BLaER1 treated with 17β-estradiol and CSF1 and Interleukin-3, amounts not matched to agents 10 nM and 100 nM (cell line): Measurements from ENCODE around the gene CCDC142.
A peak's percentile ranks its signal among the peaks of the same experiment; 100 is the strongest.

Experiments used
- H3K27ac ChIP-seq, 11 experiments: shearing (Covaris generic); formaldehyde crosslinking; 2 replicates each; pipeline ENCODE4 v1.8.1; 2022
- H3K27me3 ChIP-seq, 11 experiments: shearing (Covaris generic); formaldehyde crosslinking; 2 replicates each; pipeline ENCODE4 v1.8.1; 2022
- H3K36me3 ChIP-seq, 11 experiments: shearing (Covaris generic); formaldehyde crosslinking; 2 replicates each; pipeline ENCODE4 v1.8.1; 2022
- H3K4me1 ChIP-seq, 10 experiments: shearing (Covaris generic); formaldehyde crosslinking; 2 replicates each; pipeline ENCODE4 v1.8.1; 2022
- H3K4me2 ChIP-seq, 11 experiments: shearing (Covaris generic); formaldehyde crosslinking; 2 replicates each; pipeline ENCODE4 v1.8.1; 2022
- H3K4me3 ChIP-seq, 10 experiments: shearing (Covaris generic); formaldehyde crosslinking; 2 replicates each; pipeline ENCODE4 v1.8.1; 2022
- H3K9ac ChIP-seq, 11 experiments: shearing (Covaris generic); formaldehyde crosslinking; 2 replicates each; pipeline ENCODE4 v1.8.1; 2022
- H3K9me3 ChIP-seq, 11 experiments: shearing (Covaris generic); formaldehyde crosslinking; replicated peaks in 1 of 11; 2 replicates each; pipeline ENCODE4 v1.8.1; 2022
- H4K20me1 ChIP-seq, 11 experiments: shearing (Covaris generic); formaldehyde crosslinking; 2 replicates each; pipeline ENCODE4 v1.8.1; 2022
- Cebpa-rat ChIP-seq, 11 experiments: shearing (Covaris generic); IDR thresholded peaks; 2 replicates each; pipeline ENCODE4 v1.8.1; 2022

Gene CCDC142

GRCh38 chr2:74515981-74516633 lies 33.3 kb upstream of the CCDC142 start:
- Histone ChIP-seq H4K20me1 (peaks cover 0 to 37% (median 23%) of the 10 kb centered on the region in 11 experiments; a peak in 15 of 22 replicates), H3K4me3 (0 out of 20 replicates have a peak overlapping the region, but pooled peaks of 1 of the 10 experiments have one; percentile 1)

GRCh38 chr2:74515271-74515980 lies 32.6 kb upstream of the CCDC142 start:
- H3K27me3 ChIP-seq: peaks cover 98 to 100% (median 100%) of the 10 kb centered on the region in 11 experiments

More at GRCh38 chr2:74515981-74516633, 33.3 kb upstream of the CCDC142 start:
- Histone ChIP-seq H3K27ac (no peak overlapping the region), H3K9me3 (peaks cover 4 to 29% (median 17%) of the 10 kb centered on the region in 11 experiments; a peak in 15 of 22 replicates), H3K36me3 (no peaks in the 10 kb centered on the region), H3K4me2 (no peak overlapping the region), H3K9ac (no peak overlapping the region), H3K27me3 (peaks cover 91 to 100% (median 98%) of the 10 kb centered on the region in 11 experiments), H3K4me1 (peaks cover 5 to 19% (median 8%) of the 10 kb centered on the region in 10 experiments; a peak in 11 of 20 replicates)
- TF ChIP-seq Cebpa-rat (IDR thresholded peaks at IDR 0.05): no peak

GRCh38 chr2:74514368-74515270 lies 31.8 kb upstream of the CCDC142 start, which contains the start of gene TLX2:
TSS of gene TLX2 (plus strand) at chr2:74514450. CDS start at chr2:74514807, 357 bp downstream.
- peaks cover 0 to 37% (median 23%) of the 10 kb centered on the region in 11 experiments; a peak in 15 of 22 replicates for H4K20me1 ChIP-seq
- H3K4me2 ChIP-seq: peak within 1 kb of the TSS; percentile 12 to 73 (median 49); a peak in 21 of 22 replicates
- no peak for TF ChIP-seq Cebpa-rat (IDR thresholded peaks at IDR 0.05)
- peak within 1 kb of the TSS in 9 of 10 experiments; percentile 17 to 36 (median 20); a peak in 9 of 20 replicates for H3K4me3 ChIP-seq
- H3K36me3 ChIP-seq: no peaks in the 10 kb centered on the region
- H3K27ac ChIP-seq: no peak within 1 kb of the TSS
- H3K27me3 ChIP-seq: peaks cover 100% of the 10 kb centered on the region in 11 experiments
- peaks cover 4 to 29% (median 17%) of the 10 kb centered on the region in 11 experiments; a peak in 15 of 22 replicates for H3K9me3 ChIP-seq
- no peak within 1 kb of the TSS for H3K9ac ChIP-seq
- peaks cover 5 to 19% (median 8%) of the 10 kb centered on the region in 10 experiments; a peak in 11 of 20 replicates for H3K4me1 ChIP-seq

More at GRCh38 chr2:74515271-74515980, 32.6 kb upstream of the CCDC142 start:
- peak overlapping the region in 4 of 10 experiments; percentile 1 to 26 (median 20); a peak in 3 of 20 replicates for H3K4me3 ChIP-seq
- no peak overlapping the region for H3K27ac ChIP-seq
- peaks cover 5 to 19% (median 8%) of the 10 kb centered on the region in 10 experiments; a peak in 11 of 20 replicates for H3K4me1 ChIP-seq
- TF ChIP-seq Cebpa-rat (IDR thresholded peaks at IDR 0.05): no peak
- H3K36me3 ChIP-seq: no peaks in the 10 kb centered on the region
- H3K4me2 ChIP-seq: peak overlapping the region in 1 of 11 experiments; percentile 73; a peak in 2 of 22 replicates
- H4K20me1 ChIP-seq: peaks cover 0 to 37% (median 23%) of the 10 kb centered on the region in 11 experiments; a peak in 15 of 22 replicates
- no peak overlapping the region for H3K9ac ChIP-seq
- peaks cover 4 to 29% (median 17%) of the 10 kb centered on the region in 11 experiments; a peak in 15 of 22 replicates for H3K9me3 ChIP-seq

GRCh38 chr2:74513605-74514367 lies 31.0 kb upstream of the CCDC142 start:
- Histone ChIP-seq H3K27ac (no peak overlapping the region), H3K27me3 (peaks cover 93 to 100% (median 100%) of the 10 kb centered on the region in 11 experiments), H3K4me1 (peaks cover 5 to 19% (median 8%) of the 10 kb centered on the region in 10 experiments; a peak in 11 of 20 replicates), H3K9ac (no peak overlapping the region), H3K36me3 (no peaks in the 10 kb centered on the region), H3K9me3 (peaks cover 4 to 29% (median 17%) of the 10 kb centered on the region in 11 experiments; a peak in 15 of 22 replicates), H4K20me1 (peaks cover 0 to 37% (median 23%) of the 10 kb centered on the region in 11 experiments; a peak in 15 of 22 replicates), H3K4me3 (0 out of 20 replicates have a peak overlapping the region, but pooled peaks of 1 of the 10 experiments have one; percentile 19), H3K4me2 (peak overlapping the region; percentile 3 to 73 (median 45); a peak in 11 of 22 replicates)
- no peak for TF ChIP-seq Cebpa-rat (IDR thresholded peaks at IDR 0.05)

- Histone ChIP-seq H3K36me3 (no peaks in the 10 kb centered on the region), H3K27ac (no peak overlapping the region), H4K20me1 (peaks cover 0 to 37% (median 23%) of the 10 kb centered on the region in 11 experiments; a peak in 15 of 22 replicates), H3K4me2 (no peak overlapping the region), H3K27me3 (peaks cover 85 to 100% (median 100%) of the 10 kb centered on the region in 11 experiments), H3K9me3 (peaks cover 4 to 29% (median 17%) of the 10 kb centered on the region in 11 experiments; a peak in 15 of 22 replicates), H3K4me1 (peaks cover 11 to 24% (median 13%) of the 10 kb centered on the region in 10 experiments), H3K9ac (no peak overlapping the region), H3K4me3 (no peak overlapping the region)
- no peak for TF ChIP-seq Cebpa-rat (IDR thresholded peaks at IDR 0.05)
Observed at GRCh38 chr2:74512744-74513604, 30.2 kb upstream of the CCDC142 start.

GRCh38 chr2:74511104-74511989 lies 28.5 kb upstream of the CCDC142 start:
- no peak for TF ChIP-seq Cebpa-rat (IDR thresholded peaks at IDR 0.05)
- Histone ChIP-seq H3K4me2 (no peak overlapping the region), H4K20me1 (peaks cover 0 to 35% (median 23%) of the 10 kb centered on the region in 11 experiments; a peak in 15 of 22 replicates), H3K4me1 (peaks cover 17 to 34% (median 23%) of the 10 kb centered on the region in 10 experiments), H3K4me3 (no peak overlapping the region), H3K36me3 (peaks cover 0 to 3% (median 0%) of the 10 kb centered on the region in 11 experiments; a peak in 4 of 22 replicates), H3K27ac (no peak overlapping the region), H3K9me3 (peaks cover 4 to 28% (median 15%) of the 10 kb centered on the region in 11 experiments; a peak in 15 of 22 replicates), H3K9ac (no peak overlapping the region), H3K27me3 (peaks cover 69 to 86% (median 83%) of the 10 kb centered on the region in 11 experiments)
